Brain pericyte (primary cell): ENCODE measurements around the gene GRIK3.
"Not testable (repeated sequence)": the region's sequence is repeated elsewhere in the genome, so short reads cannot be mapped to it uniquely, and the experiment has no call there.

Experiments
- DNase-seq: peaks from one replicate; pipeline ENCODE4 v3.0.0-alpha.2; 2012; ENCODE audit warnings: low read depth, low spot score

GRIK3 gene

GRCh38 chr1:37034121-37035013 lies at the start of gene GRIK3:
Gene GRIK3, minus strand, starts transcription at chr1:37034515. Its CDS starts 407 bp downstream, at chr1:37034108.
- DNase-seq, result no peak

- DNase-seq, result no peak
Observed at GRCh38 chr1:37084013-37084412, 49.7 kb upstream of the GRIK3 start.

GRCh38 chr1:37083603-37084002 lies 49.3 kb upstream of the GRIK3 start:
- DNase-seq, result no peak

- DNase-seq, result not testable (repeated sequence)
Observed at GRCh38 chr1:37080296-37080986, 46.1 kb upstream of the GRIK3 start.

- no peak for DNase-seq
Observed at GRCh38 chr1:37078866-37079265, 44.6 kb upstream of the GRIK3 start.

GRCh38 chr1:37076168-37076567 lies 41.9 kb upstream of the GRIK3 start:
- no peak for DNase-seq

- DNase-seq, result no peak
Observed at GRCh38 chr1:37073854-37074379, 39.6 kb upstream of the GRIK3 start.

GRCh38 chr1:37073152-37073853 lies 39.0 kb upstream of the GRIK3 start:
- no peak for DNase-seq

- no peak for DNase-seq
Observed at GRCh38 chr1:37071829-37072228, 37.5 kb upstream of the GRIK3 start.

GRCh38 chr1:37070126-37070525 lies 35.8 kb upstream of the GRIK3 start:
- no peak for DNase-seq

GRCh38 chr1:37069406-37069805 lies 35.1 kb upstream of the GRIK3 start:
- DNase-seq, result no peak

- DNase-seq, result no peak
Observed at GRCh38 chr1:37068897-37069296, 34.6 kb upstream of the GRIK3 start.

GRCh38 chr1:37068260-37068659 lies 33.9 kb upstream of the GRIK3 start:
- DNase-seq, result no peak

- no peak for DNase-seq
Observed at GRCh38 chr1:37064039-37064438, 29.7 kb upstream of the GRIK3 start.

- no peak for DNase-seq
Observed at GRCh38 chr1:37059346-37059745, 25.0 kb upstream of the GRIK3 start.

GRCh38 chr1:37058424-37058988 lies 24.2 kb upstream of the GRIK3 start:
- no peak for DNase-seq

- DNase-seq, result no peak
Observed at GRCh38 chr1:37056325-37056724, 22.0 kb upstream of the GRIK3 start.

- DNase-seq, result no peak
Observed at GRCh38 chr1:37055631-37056030, 21.3 kb upstream of the GRIK3 start.

GRCh38 chr1:37053173-37053572 lies 18.9 kb upstream of the GRIK3 start:
- DNase-seq, result no peak

- no peak for DNase-seq
Observed at GRCh38 chr1:37052120-37052519, 17.8 kb upstream of the GRIK3 start.

- DNase-seq, result no peak
Observed at GRCh38 chr1:37051346-37051745, 17.0 kb upstream of the GRIK3 start.

- no peak for DNase-seq
Observed at GRCh38 chr1:37047542-37047941, 13.2 kb upstream of the GRIK3 start.
